GM12878 (cell line): Measurements from ENCODE around the gene GALK2. TPM values are rescaled to one million over a fixed set of nuclear protein-coding genes. Genes with fewer than 3 reads are reported as not detected.

Source experiments
- ATAC-seq: fragments of 200-7000 bp; cut with Tn5 transposase; 3 replicates; pipeline ENCODE4 v1.9.1; 2020; ENCODE audit warnings: mild to moderate bottlenecking, moderate library complexity
- BruUV-seq: library from RNA; stranded (reverse); fragments of 400-500 nt; replicated peaks from 2 replicates; lab custom pipeline; 2021; lab: Mats Ljungman, UMichigan
- CTCF ChIA-PET: fragments of 300-600 bp; sonication (Branson Sonifier 250); formaldehyde crosslinking; extraction: SDS; loops from one replicate; lab custom pipeline; 2021; ENCODE audit warnings: inconsistent platforms; lab: Yijun Ruan, JAX
- POLR2A ChIA-PET: fragments of 350-600 bp; formaldehyde crosslinking; extraction: SDS; loops from one replicate; lab custom pipeline; 2021; ENCODE audit warnings: inconsistent platforms; lab: Charles Lee
- RAD21 ChIA-PET: fragments of 300-600 bp; sonication (Branson Sonifier 250); formaldehyde crosslinking; loops from one replicate; lab custom pipeline; 2023; ENCODE audit warnings: antibody characterized with exemption; ENCODE audit not compliant: unreplicated experiment; lab: Charles Lee
- SMC1A ChIA-PET: fragments of 300-600 bp; sonication (Branson Sonifier 250); formaldehyde crosslinking; loops from one replicate; lab custom pipeline; 2023; ENCODE audit not compliant: unreplicated experiment, uncharacterized antibody; lab: Charles Lee
- DNase-seq: peaks from one replicate; pipeline ENCODE4 v3.0.0-alpha.2; 2011; ENCODE audit warnings: low read depth, low spot score
- FAIRE-seq: peaks from 3 replicates; lab custom pipeline; 2011; peaks lifted over from hg19 to GRCh38; lab: Jason Lieb, UNC
- H2AFZ ChIP-seq: 2 replicates; pipeline ENCODE4 v1.6.0; 2011; ENCODE audit warnings: low read depth, low read length, control low read depth; ENCODE audit not compliant: control insufficient read depth
- H3K27ac ChIP-seq: 2 replicates; pipeline ENCODE4 v1.5.1; 2011; ENCODE audit warnings: control low read depth; ENCODE audit not compliant: control insufficient read depth, insufficient read depth
- H3K27me3 ChIP-seq, 2 experiments: replicated peaks in 1 of 2; 2 replicates each; pipeline versions ENCODE4 v1.6.0 to v1.6.1; 2011; ENCODE audit warnings: low read length in 1 of 2; ENCODE audit not compliant: control insufficient read depth in 2 of 2, insufficient read depth in 2 of 2
- H3K36me3 ChIP-seq, 2 experiments: 2 replicates each; pipeline ENCODE4 v1.5.1; 2011; ENCODE audit warnings: low read length in 1 of 2; ENCODE audit not compliant: control insufficient read depth in 2 of 2, insufficient read depth in 2 of 2
- H3K4me1 ChIP-seq: 2 replicates; pipeline ENCODE4 v1.6.1; 2011; ENCODE audit warnings: mild to moderate bottlenecking, low read length, moderate library complexity, mixed read lengths; ENCODE audit not compliant: control insufficient read depth, insufficient read depth
- H3K4me2 ChIP-seq: 2 replicates; pipeline ENCODE4 v1.6.0; 2011; ENCODE audit warnings: control low read depth; ENCODE audit not compliant: control insufficient read depth, insufficient read depth
- H3K4me3 ChIP-seq: fragments of 200-600 bp; sonication (generic); 2 replicates; pipeline ENCODE4 v1.5.1; 2016
- H3K79me2 ChIP-seq: 2 replicates; pipeline ENCODE4 v1.6.0; 2011; ENCODE audit warnings: low read length; ENCODE audit not compliant: control insufficient read depth, insufficient read depth
- H3K9ac ChIP-seq: 2 replicates; pipeline ENCODE4 v1.8.0; 2011; ENCODE audit warnings: low read length, control low read depth, mixed read lengths; ENCODE audit not compliant: control insufficient read depth, insufficient read depth
- H3K9me3 ChIP-seq: replicated peaks from 3 replicates; pipeline ENCODE4 v1.5.1; 2011; ENCODE audit warnings: mild to moderate bottlenecking, low read length; ENCODE audit not compliant: control insufficient read depth, insufficient read depth
- H4K20me1 ChIP-seq: 2 replicates; pipeline ENCODE4 v1.6.0; 2011; ENCODE audit not compliant: control insufficient read depth, insufficient read depth
- BCL11A ChIP-seq: IDR thresholded peaks from 2 replicates; pipeline ENCODE4 v1.6.1; 2011; ENCODE audit warnings: low read depth, low read length
- KAT2A ChIP-seq: conservative IDR thresholded peaks from 2 replicates; pipeline ENCODE4 v1.6.1; 2011; ENCODE audit warnings: low read depth, low read length; ENCODE audit not compliant: control insufficient read depth
- NFYB ChIP-seq: IDR thresholded peaks from 2 replicates; pipeline ENCODE4 v1.6.1; 2011; ENCODE audit warnings: low read depth, mild to moderate bottlenecking, low read length, improper control_type of control experiment, moderate library complexity; ENCODE audit not compliant: insufficient read depth
- POLR2A ChIP-seq: IDR thresholded peaks from 2 replicates; pipeline ENCODE4 v1.6.1; 2011; ENCODE audit warnings: low read depth, mild to moderate bottlenecking, low read length
- RELA ChIP-seq: fragments of 450-650 bp; IDR thresholded peaks from 2 replicates; pipeline ENCODE4 v1.8.0; 2014; ENCODE audit warnings: borderline replicate concordance; ENCODE audit not compliant: partially characterized antibody
- SUPT20H ChIP-seq: IDR thresholded peaks from 2 replicates; pipeline ENCODE4 v1.6.1; 2011; ENCODE audit warnings: low read depth, mild to moderate bottlenecking, low read length, moderate library complexity, borderline replicate concordance; ENCODE audit not compliant: control insufficient read depth
- WRNIP1 ChIP-seq: IDR thresholded peaks from 2 replicates; pipeline ENCODE4 v1.6.1; 2011; ENCODE audit warnings: low read depth, low read length, improper control_type of control experiment, borderline replicate concordance
- ZNF207 ChIP-seq: fragments of 450-650 bp; IDR thresholded peaks from 2 replicates; pipeline ENCODE4 v1.6.1; 2014; ENCODE audit warnings: antibody characterized with exemption, mild to moderate bottlenecking, borderline replicate concordance
- ZNF384 ChIP-seq: IDR thresholded peaks from 2 replicates; pipeline ENCODE4 v1.6.1; 2012; ENCODE audit warnings: low read depth, mild to moderate bottlenecking, low read length, improper control_type of control experiment, borderline replicate concordance
- WGBS: methylation state at CpG from one replicate; pipeline ENCODE4 v1.1.6; 2016; ENCODE audit warnings: low lambda C conversion rate; ENCODE audit not compliant: insufficient replicate concordance, insufficient coverage; ENCODE audit errors: missing lambda C conversion rate; 5-methylcytosine and 5-hydroxymethylcytosine counted together
- in situ Hi-C: fragments of 300-500 bp; cut with MboI; formaldehyde crosslinking; loops from 9 replicates; pipeline ENCODE4 v1.14.3; 2018; ENCODE audit warnings: mixed read lengths
- intact Hi-C: fragments of 100-400 bp; cut with micrococcal nuclease; formaldehyde crosslinking; loops from one replicate; pipeline ENCODE4 v1.14.2; 2022; ENCODE audit not compliant: unreplicated experiment
- polyA plus RNA-seq, 11 experiments: library from polyadenylated mRNA; depleted of rRNA in 4 of 11; unstranded in 6 of 11; stranded (reverse) in 5 of 11; fragments of >200 nt; fragmentation: Nextera tagmentation in 4 of 11; fragmentation: Illumina TruSeq in 1 of 11; extraction: Ambion mirVana in 4 of 11; extraction: Trizol in 1 of 11; gene quantifications; 1 replicate in 1 of 11; 2 replicates in 10 of 11; pipeline versions ENCODE4 v1.2.1 to v1.2.3, GENCODE V29; 2011 to 2016; ENCODE audit warnings: inconsistent platforms in 2 of 11, missing spikeins in 2 of 11, low read depth in 1 of 11
- total RNA-seq, 4 experiments: library from RNA; depleted of rRNA in 3 of 4; stranded (reverse); fragments of >200 nt in 3 of 4; fragmentation: Illumina TruSeq in 1 of 4; extraction: Trizol in 1 of 4; gene quantifications; 2 replicates each; pipeline versions ENCODE4 v1.2.1 to v1.2.3, GENCODE V29; 2013 to 2021
- TF ChIP-seq, protein P1 (sequence below): fragments of 450-650 bp; IDR thresholded peaks from 2 replicates; pipeline ENCODE4 v1.6.1; 2017; ENCODE audit warnings: mild to moderate bottlenecking
- TF ChIP-seq, protein P2 (sequence below): fragments of 450-650 bp; IDR thresholded peaks from 2 replicates; pipeline ENCODE4 v1.6.1; 2017; ENCODE audit warnings: antibody characterized with exemption, mild to moderate bottlenecking, moderate library complexity
- TF ChIP-seq, protein P3 (sequence below): IDR thresholded peaks from 2 replicates; pipeline ENCODE4 v1.6.1; 2012; ENCODE audit warnings: low read length, inconsistent platforms

The GALK2 gene
- total and polyA plus RNA-seq, 10 of the 15 experiments (the other 5 are each of a cell fraction or from before 2014, with no cell fraction given): 11.9 to 26.7 (median 15.4) TPM

DNA sequence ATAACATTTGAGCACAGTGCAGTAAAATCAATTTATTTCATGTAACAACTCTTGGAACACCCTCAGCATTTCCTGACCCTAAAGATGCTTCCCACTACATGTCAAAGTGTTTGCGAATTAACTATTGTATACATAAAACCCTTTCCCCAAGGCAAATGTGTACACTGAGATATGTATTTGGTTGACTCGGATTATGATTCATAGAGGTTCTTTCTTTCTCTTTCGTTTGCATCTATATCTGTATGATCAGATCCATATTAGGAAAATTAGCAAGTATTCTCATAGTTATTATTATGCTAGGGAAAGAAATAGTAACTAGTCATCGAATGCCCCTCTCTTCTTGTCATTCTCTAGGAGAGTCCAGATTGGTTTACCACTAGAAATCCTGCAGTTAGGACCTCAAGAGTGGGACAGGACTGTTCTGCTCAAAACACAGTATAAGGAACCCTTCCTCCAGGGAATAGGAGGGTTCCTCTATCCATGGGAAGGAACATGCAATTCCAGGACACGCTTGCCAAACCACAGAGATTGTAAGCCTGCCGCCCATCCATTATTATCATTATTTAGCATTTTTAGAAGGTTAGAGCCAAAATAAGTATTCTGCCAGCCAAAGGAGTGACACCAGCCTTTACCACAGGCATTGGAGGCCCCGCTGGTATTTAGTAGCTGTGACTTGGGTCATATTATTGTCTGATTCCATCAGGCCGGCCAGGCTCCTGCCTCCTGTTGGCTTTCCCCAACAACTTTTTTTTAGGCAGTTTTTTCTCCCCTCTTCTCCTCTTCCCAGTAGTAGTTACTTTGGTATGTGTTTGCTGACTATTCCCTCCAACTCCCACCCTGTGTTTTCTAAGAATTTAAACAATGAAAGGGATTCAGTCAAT lies 100.7 kb downstream of the GALK2 start:
- Histone ChIP-seq H3K4me1 (no peaks in the 10 kb centered on the region), H3K4me3 (no peak overlapping the region), H3K79me2 (no peaks in the 10 kb centered on the region), H3K9me3 (no peaks in the 10 kb centered on the region), H3K4me2 (no peak overlapping the region), H4K20me1 (no peaks in the 10 kb centered on the region), H3K27me3 (no peaks in the 10 kb centered on the region), H3K36me3 (no peaks in the 10 kb centered on the region; a peak in 1 of 4 replicates), H3K9ac (no peak overlapping the region), H2AFZ (no peak overlapping the region), H3K27ac (no peak overlapping the region)
- no TSS peak for BruUV-seq
- FAIRE-seq (no peak), ATAC-seq (no peak), DNase-seq (no peak)
- CTCF ChIA-PET: no interaction called here
- WGBS: 85% methylated on average over 8 of the region's 8 CpGs
- RAD21 ChIA-PET: no interaction called here
- POLR2A ChIA-PET: no interaction called here
- intact Hi-C loops: no loop called here
- in situ Hi-C loops: no loop called here
- SMC1A ChIA-PET: interaction anchor here (0.6 to 1.0 kb wide), 2 partner anchors 63 to 151 kb away, joined by 3 read pairs; no protein-coding TSS in a partner anchor
- TF ChIP-seq, protein P1, sequence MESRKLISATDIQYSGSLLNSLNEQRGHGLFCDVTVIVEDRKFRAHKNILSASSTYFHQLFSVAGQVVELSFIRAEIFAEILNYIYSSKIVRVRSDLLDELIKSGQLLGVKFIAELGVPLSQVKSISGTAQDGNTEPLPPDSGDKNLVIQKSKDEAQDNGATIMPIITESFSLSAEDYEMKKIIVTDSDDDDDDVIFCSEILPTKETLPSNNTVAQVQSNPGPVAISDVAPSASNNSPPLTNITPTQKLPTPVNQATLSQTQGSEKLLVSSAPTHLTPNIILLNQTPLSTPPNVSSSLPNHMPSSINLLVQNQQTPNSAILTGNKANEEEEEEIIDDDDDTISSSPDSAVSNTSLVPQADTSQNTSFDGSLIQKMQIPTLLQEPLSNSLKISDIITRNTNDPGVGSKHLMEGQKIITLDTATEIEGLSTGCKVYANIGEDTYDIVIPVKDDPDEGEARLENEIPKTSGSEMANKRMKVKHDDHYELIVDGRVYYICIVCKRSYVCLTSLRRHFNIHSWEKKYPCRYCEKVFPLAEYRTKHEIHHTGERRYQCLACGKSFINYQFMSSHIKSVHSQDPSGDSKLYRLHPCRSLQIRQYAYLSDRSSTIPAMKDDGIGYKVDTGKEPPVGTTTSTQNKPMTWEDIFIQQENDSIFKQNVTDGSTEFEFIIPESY: no peak
- TF ChIP-seq WRNIP1 (no peak), KAT2A (no peak), POLR2A (no peak), RELA (no peak), NFYB (no peak), ZNF207 (no peak), ZNF384 (no peak), BCL11A (no peak), SUPT20H (no peak)
- TF ChIP-seq, protein P2, sequence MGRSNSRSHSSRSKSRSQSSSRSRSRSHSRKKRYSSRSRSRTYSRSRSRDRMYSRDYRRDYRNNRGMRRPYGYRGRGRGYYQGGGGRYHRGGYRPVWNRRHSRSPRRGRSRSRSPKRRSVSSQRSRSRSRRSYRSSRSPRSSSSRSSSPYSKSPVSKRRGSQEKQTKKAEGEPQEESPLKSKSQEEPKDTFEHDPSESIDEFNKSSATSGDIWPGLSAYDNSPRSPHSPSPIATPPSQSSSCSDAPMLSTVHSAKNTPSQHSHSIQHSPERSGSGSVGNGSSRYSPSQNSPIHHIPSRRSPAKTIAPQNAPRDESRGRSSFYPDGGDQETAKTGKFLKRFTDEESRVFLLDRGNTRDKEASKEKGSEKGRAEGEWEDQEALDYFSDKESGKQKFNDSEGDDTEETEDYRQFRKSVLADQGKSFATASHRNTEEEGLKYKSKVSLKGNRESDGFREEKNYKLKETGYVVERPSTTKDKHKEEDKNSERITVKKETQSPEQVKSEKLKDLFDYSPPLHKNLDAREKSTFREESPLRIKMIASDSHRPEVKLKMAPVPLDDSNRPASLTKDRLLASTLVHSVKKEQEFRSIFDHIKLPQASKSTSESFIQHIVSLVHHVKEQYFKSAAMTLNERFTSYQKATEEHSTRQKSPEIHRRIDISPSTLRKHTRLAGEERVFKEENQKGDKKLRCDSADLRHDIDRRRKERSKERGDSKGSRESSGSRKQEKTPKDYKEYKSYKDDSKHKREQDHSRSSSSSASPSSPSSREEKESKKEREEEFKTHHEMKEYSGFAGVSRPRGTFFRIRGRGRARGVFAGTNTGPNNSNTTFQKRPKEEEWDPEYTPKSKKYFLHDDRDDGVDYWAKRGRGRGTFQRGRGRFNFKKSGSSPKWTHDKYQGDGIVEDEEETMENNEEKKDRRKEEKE: no peak
- TF ChIP-seq, protein P3, sequence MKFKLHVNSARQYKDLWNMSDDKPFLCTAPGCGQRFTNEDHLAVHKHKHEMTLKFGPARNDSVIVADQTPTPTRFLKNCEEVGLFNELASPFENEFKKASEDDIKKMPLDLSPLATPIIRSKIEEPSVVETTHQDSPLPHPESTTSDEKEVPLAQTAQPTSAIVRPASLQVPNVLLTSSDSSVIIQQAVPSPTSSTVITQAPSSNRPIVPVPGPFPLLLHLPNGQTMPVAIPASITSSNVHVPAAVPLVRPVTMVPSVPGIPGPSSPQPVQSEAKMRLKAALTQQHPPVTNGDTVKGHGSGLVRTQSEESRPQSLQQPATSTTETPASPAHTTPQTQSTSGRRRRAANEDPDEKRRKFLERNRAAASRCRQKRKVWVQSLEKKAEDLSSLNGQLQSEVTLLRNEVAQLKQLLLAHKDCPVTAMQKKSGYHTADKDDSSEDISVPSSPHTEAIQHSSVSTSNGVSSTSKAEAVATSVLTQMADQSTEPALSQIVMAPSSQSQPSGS: no peak
